Hematopoietic multipotent progenitor cell (in vitro differentiated cells): ENCODE results near the gene STK11IP. TPM values are rescaled to one million over a fixed set of nuclear protein-coding genes. Genes with fewer than 3 reads are reported as not detected.

Source experiments
- DNase-seq, 3 donors: peaks; one replicate each; pipeline ENCODE4 v3.0.0-alpha.2; 2011 to 2015; ENCODE audit warnings: low read depth in 2 of 3, low spot score in 2 of 3
- total RNA-seq: library from RNA; depleted of rRNA; stranded (reverse); fragments of >200 nt; gene quantifications from one replicate; pipeline ENCODE4 v1.2.3, GENCODE V29; 2012

The STK11IP gene
- total RNA-seq, 1 donor: 30.2 TPM

GRCh38 chr2:219612577-219613286, 15.1 kb downstream of the STK11IP start:
- peak in 2 of 3 donors; percentile 65 to 82 for DNase-seq

- DNase-seq: no peak
Observed at GRCh38 chr2:219613461-219614070, 15.9 kb downstream of the STK11IP start.

GRCh38 chr2:219614076-219614860, 16.6 kb downstream of the STK11IP start:
- DNase-seq: no peak

GRCh38 chr2:219615036-219615435, 17.4 kb downstream of the STK11IP start:
- DNase-seq: no peak

- DNase-seq: no peak
Observed at GRCh38 chr2:219615894-219616293, 18.2 kb downstream of the STK11IP start.

GRCh38 chr2:219616550-219616949, 18.9 kb downstream of the STK11IP start:
- DNase-seq: no peak

- no peak for DNase-seq
Observed at GRCh38 chr2:219618733-219619122, 21.1 kb downstream of the STK11IP start.

- DNase-seq: no peak
Observed at GRCh38 chr2:219619235-219619634, 21.6 kb downstream of the STK11IP start.

- DNase-seq: no peak
Observed at GRCh38 chr2:219620546-219620945, 22.9 kb downstream of the STK11IP start.

- no peak for DNase-seq
Observed at GRCh38 chr2:219621935-219622334, 24.3 kb downstream of the STK11IP start.

GRCh38 chr2:219622472-219622871, 24.8 kb downstream of the STK11IP start:
- DNase-seq: no peak

GRCh38 chr2:219624565-219624964, 26.9 kb downstream of the STK11IP start:
- no peak for DNase-seq

- no peak for DNase-seq
Observed at GRCh38 chr2:219625179-219625578, 27.5 kb downstream of the STK11IP start.

- DNase-seq: no peak
Observed at GRCh38 chr2:219626540-219626939, 28.9 kb downstream of the STK11IP start.

- DNase-seq: peak in 1 of 3 donors; percentile 16
Observed at GRCh38 chr2:219627103-219628100, 29.7 kb downstream of the STK11IP start, which contains the start of gene SLC4A3. Gene SLC4A3 (plus strand): TSS chr2:219627630. CDS start chr2:219627993, 363 bp downstream.

GRCh38 chr2:219628235-219628985, 30.8 kb downstream of the STK11IP start:
- DNase-seq: no peak

- peak in 2 of 3 donors; percentile 37 to 57 for DNase-seq
Observed at GRCh38 chr2:219628986-219629901, 31.6 kb downstream of the STK11IP start.

GRCh38 chr2:219629976-219630695, 32.5 kb downstream of the STK11IP start:
- no peak for DNase-seq
